Activated gamma-delta T cell treated with Interleukin-2 at 50 U/mL for 16 hours (primary cell): ENCODE data around the gene HTR2B.
"Not testable (repeated sequence)": the region's sequence is repeated elsewhere in the genome, so short reads cannot be mapped to it uniquely, and the experiment has no call there.

Source experiments
- DNase-seq: peaks from one replicate; pipeline ENCODE4 v3.0.0-alpha.2; 2020

Gene HTR2B

GRCh38 chr2:231088754-231089153, 36.1 kb downstream of the HTR2B start:
- no peak for DNase-seq

- no peak for DNase-seq
Observed at GRCh38 chr2:231084565-231084964, 40.3 kb downstream of the HTR2B start.

GRCh38 chr2:231069379-231070054, 55.3 kb downstream of the HTR2B start:
- no peak for DNase-seq

GRCh38 chr2:231068525-231069222, 56.2 kb downstream of the HTR2B start:
- no peak for DNase-seq

GRCh38 chr2:231067531-231067930, 57.3 kb downstream of the HTR2B start:
- DNase-seq: not testable (repeated sequence)

GRCh38 chr2:231065966-231066365, 58.9 kb downstream of the HTR2B start:
- DNase-seq: no peak

- no peak for DNase-seq
Observed at GRCh38 chr2:231063347-231063746, 61.5 kb downstream of the HTR2B start.

- DNase-seq: no peak
Observed at GRCh38 chr2:231062776-231063175, 62.1 kb downstream of the HTR2B start.

GRCh38 chr2:231059756-231060155, 65.1 kb downstream of the HTR2B start:
- DNase-seq: no peak

GRCh38 chr2:231058761-231059550, 65.9 kb downstream of the HTR2B start:
- DNase-seq: no peak
